Activated T-helper 1 cell treated with anti-CD3 and anti-CD28 coated beads, Interleukin-12 subunit alpha, Interleukin-12 subunit beta, Interleukin-2, Interleukin-4 antibody, amounts not matched to agents 30 ng/mL and 10 ng/mL and 1 ng/mL, durations not matched to agents 14 hours and 24 hours and 36 hours (primary cell): ENCODE data around the gene NFAT5. TPM values are rescaled to one million over a fixed set of nuclear protein-coding genes. Genes with fewer than 3 reads are reported as not detected.

ENCODE experiments used
- DNase-seq: peaks from one replicate; pipeline ENCODE4 v3.0.0; 2021; ENCODE audit warnings: low spot score
- H3K27ac Mint-ChIP-seq: one replicate; pipeline ENCODE4 v1.8.0; 2021; ENCODE audit warnings: mild to moderate bottlenecking, mixed read lengths
- H3K27me3 Mint-ChIP-seq: one replicate; pipeline ENCODE4 v1.8.0; 2022; ENCODE audit warnings: mild to moderate bottlenecking, moderate library complexity, mixed read lengths; ENCODE audit not compliant: insufficient read depth
- H3K36me3 Mint-ChIP-seq: one replicate; pipeline ENCODE4 v1.8.0; 2021; ENCODE audit warnings: low read depth, mixed read lengths
- H3K4me1 Mint-ChIP-seq: one replicate; pipeline ENCODE4 v1.8.0; 2021; ENCODE audit warnings: low read depth, mixed read lengths
- H3K4me3 Mint-ChIP-seq: one replicate; pipeline ENCODE4 v1.8.0; 2021; ENCODE audit warnings: mild to moderate bottlenecking, moderate library complexity, mixed read lengths
- H3K9me3 Mint-ChIP-seq: one replicate; pipeline ENCODE4 v1.8.0; 2021; ENCODE audit warnings: mixed read lengths
- intact Hi-C: fragments of 100-400 bp; cut with micrococcal nuclease; formaldehyde crosslinking; loops from one replicate; pipeline ENCODE4 v1.15.1; 2024
- total RNA-seq: library from RNA; stranded (reverse); gene quantifications from 2 replicates; pipeline ENCODE4 v1.2.3, GENCODE V29; 2022

NFAT5 gene
- total RNA-seq, 1 donor from 2014 or later: 54.2 TPM

- H3K27me3 Mint-ChIP-seq: no peaks in the 10 kb centered on the region
- H3K36me3 Mint-ChIP-seq: peaks cover 7% of the 10 kb centered on the region
- peaks cover 7% of the 10 kb centered on the region for H3K4me1 Mint-ChIP-seq
- H3K27ac Mint-ChIP-seq: no peak overlapping the region
- H3K4me3 Mint-ChIP-seq: no peak overlapping the region
- no peak for DNase-seq
- H3K9me3 Mint-ChIP-seq: no peaks in the 10 kb centered on the region
- intact Hi-C loops: loop anchor here (1.0 to 5.0 kb wide), 4 partner anchors 17 to 221 kb away; partner anchors contain the start of genes NOB1 and NQO1
Measured at GRCh38 chr16:69709456-69710084, 143.8 kb downstream of the NFAT5 start.

DNA sequence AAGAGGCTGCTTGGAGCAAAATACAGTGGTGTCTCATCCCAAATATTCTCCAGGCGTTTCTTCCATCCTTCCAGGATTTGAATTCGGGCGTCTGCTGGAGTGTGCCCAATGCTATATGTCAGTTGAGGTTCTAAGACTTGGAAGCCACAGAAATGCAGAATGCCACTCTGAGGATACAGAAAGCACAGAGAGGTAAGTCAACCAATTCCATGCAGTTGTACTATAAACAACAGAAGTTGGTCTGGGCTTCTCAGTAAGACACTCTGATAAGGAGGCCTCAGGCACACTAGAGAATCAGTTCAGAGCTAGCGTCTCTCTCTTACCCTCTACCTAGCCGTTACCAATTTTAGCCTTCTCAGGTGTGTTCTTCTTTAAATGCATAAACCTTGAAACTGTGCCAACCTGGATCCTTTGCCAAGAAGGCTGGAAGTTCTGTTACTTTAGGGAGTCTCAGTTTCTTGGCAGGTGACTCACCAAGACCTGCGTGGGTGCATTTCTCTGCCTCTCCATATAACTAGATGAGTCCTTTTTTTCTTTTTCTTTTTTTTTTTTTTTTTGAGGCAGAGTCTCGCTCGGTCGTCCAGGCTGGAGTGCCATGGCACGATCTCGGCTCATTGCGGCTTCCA lies 145.5 kb downstream of the NFAT5 start:
- Mint-ChIP-seq H3K27me3 (no peaks in the 10 kb centered on the region), H3K4me3 (no peak overlapping the region), H3K9me3 (no peaks in the 10 kb centered on the region), H3K27ac (no peak overlapping the region), H3K4me1 (peaks cover 7% of the 10 kb centered on the region), H3K36me3 (peaks cover 7% of the 10 kb centered on the region)
- intact Hi-C loops: no loop called here
- DNase-seq: no peak

- intact Hi-C loops: no loop called here
- Mint-ChIP-seq H3K9me3 (no peaks in the 10 kb centered on the region), H3K27me3 (no peaks in the 10 kb centered on the region), H3K27ac (no peak overlapping the region), H3K4me3 (no peak overlapping the region), H3K4me1 (peaks cover 7% of the 10 kb centered on the region), H3K36me3 (peaks cover 12% of the 10 kb centered on the region)
- DNase-seq: no peak
Measured at GRCh38 chr16:69712277-69712676, 146.5 kb downstream of the NFAT5 start.

DNA sequence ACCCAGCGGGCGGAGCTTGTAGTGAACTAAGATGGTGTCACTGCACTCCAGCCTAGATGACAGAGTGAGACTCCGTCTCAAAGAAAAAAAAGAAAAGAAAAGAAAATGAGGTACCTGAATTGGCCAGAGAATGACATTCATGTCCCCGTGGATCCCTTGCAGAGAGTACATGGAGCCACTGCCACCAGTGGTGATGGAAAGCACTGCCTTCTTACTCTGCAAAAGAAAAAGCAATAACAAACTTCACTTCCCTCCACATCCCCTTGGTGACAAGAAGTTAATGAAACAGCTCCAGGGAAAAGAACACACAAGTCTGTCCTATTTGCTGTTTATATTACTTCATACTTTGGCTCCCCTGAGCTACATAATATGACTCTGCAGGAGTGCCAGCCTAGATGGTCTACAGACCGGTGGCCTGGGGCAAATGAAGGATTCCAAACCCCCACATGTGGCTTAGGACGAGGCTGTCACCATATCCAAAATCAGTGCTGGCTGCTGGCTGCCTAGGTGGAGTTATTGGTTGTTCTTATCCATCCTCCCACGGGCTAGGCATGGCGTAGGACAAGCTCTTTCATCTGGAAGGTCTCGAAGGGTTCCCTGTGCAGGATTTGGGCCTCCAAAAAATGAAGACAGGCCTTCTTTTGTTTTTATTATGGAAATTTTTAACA lies 147.3 kb downstream of the NFAT5 start:
- intact Hi-C loops: no loop called here
- Mint-ChIP-seq H3K4me3 (no peak overlapping the region), H3K4me1 (peaks cover 7% of the 10 kb centered on the region), H3K36me3 (peaks cover 14% of the 10 kb centered on the region), H3K27ac (no peak overlapping the region), H3K27me3 (no peaks in the 10 kb centered on the region), H3K9me3 (no peaks in the 10 kb centered on the region)
- no peak for DNase-seq

DNA sequence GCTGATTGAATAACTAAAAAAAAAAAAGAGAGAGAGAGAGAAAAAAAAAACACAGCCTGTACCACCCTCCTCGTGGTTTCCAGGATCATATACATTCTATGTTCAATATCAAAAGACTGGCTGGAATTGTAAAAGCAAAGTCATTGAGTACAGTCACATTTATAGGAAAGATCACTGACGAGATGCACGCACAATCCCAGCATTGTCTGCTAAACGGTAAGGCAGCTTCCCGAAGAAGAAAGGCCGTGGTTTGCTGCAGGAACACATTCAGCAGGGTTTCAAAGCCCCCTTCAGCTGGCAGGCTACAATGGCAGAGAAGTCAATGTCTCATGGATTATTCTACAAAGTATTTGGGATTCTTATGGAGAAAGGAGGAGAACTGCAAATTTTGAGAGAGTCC lies 151.3 kb downstream of the NFAT5 start:
- no peaks in the 10 kb centered on the region for H3K9me3 Mint-ChIP-seq
- no peak overlapping the region for H3K4me3 Mint-ChIP-seq
- H3K36me3 Mint-ChIP-seq: peaks cover 17% of the 10 kb centered on the region
- H3K27me3 Mint-ChIP-seq: no peaks in the 10 kb centered on the region
- no peaks in the 10 kb centered on the region for H3K4me1 Mint-ChIP-seq
- no peak for DNase-seq
- no peak overlapping the region for H3K27ac Mint-ChIP-seq
- intact Hi-C loops: no loop called here

DNA sequence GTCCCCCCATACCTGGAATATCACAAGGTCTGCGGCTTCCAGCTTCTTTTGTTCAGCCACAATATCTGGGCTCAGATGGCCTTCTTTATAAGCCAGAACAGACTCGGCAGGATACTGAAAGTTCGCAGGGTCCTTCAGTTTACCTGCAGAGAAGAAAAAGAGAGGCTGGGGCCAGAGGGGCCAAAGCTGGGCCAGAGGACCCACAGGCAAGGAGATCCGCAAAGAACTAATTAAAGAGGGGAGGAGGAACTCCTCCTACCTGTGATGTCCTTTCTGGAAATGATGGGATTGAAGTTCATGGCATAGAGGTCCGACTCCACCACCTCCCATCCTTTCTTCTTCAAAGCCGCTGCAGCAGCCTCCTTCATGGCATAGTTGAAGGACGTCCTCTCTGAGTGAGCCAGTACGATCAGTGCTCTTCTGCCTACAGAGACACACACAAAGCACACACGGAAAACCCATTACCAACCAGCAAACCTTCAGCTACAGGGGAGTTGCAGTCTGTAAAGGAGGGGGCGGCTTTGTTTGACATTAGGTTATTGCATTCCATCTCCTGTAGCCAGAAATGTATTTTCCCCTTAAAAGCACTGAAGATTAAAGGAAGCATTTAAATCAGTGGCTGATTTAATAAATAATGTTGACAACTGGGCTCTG lies 152.5 kb downstream of the NFAT5 start:
- DNase-seq: no peak
- intact Hi-C loops: no loop called here
- Mint-ChIP-seq H3K27me3 (no peaks in the 10 kb centered on the region), H3K4me1 (peaks cover 3% of the 10 kb centered on the region), H3K36me3 (peaks cover 16% of the 10 kb centered on the region), H3K4me3 (no peak overlapping the region), H3K9me3 (no peaks in the 10 kb centered on the region), H3K27ac (no peak overlapping the region)

- peaks cover 20% of the 10 kb centered on the region for H3K4me1 Mint-ChIP-seq
- DNase-seq: no peak
- intact Hi-C loops: no loop called here
- H3K36me3 Mint-ChIP-seq: peaks cover 16% of the 10 kb centered on the region
- H3K4me3 Mint-ChIP-seq: no peak overlapping the region
- H3K9me3 Mint-ChIP-seq: no peaks in the 10 kb centered on the region
- no peaks in the 10 kb centered on the region for H3K27me3 Mint-ChIP-seq
- no peak overlapping the region for H3K27ac Mint-ChIP-seq
Measured at GRCh38 chr16:69720822-69721430, 155.2 kb downstream of the NFAT5 start.

GRCh38 chr16:69721441-69721957 lies 155.7 kb downstream of the NFAT5 start:
- DNase-seq: no peak
- H3K36me3 Mint-ChIP-seq: peaks cover 16% of the 10 kb centered on the region
- H3K4me1 Mint-ChIP-seq: peaks cover 26% of the 10 kb centered on the region
- no peak overlapping the region for H3K4me3 Mint-ChIP-seq
- no peaks in the 10 kb centered on the region for H3K9me3 Mint-ChIP-seq
- H3K27ac Mint-ChIP-seq: peak overlapping the region; percentile 40
- intact Hi-C loops: no loop called here
- H3K27me3 Mint-ChIP-seq: no peaks in the 10 kb centered on the region

- no peak for DNase-seq
- H3K27me3 Mint-ChIP-seq: no peaks in the 10 kb centered on the region
- intact Hi-C loops: no loop called here
- no peaks in the 10 kb centered on the region for H3K9me3 Mint-ChIP-seq
- peak overlapping the region; percentile 11 for H3K4me3 Mint-ChIP-seq
- peaks cover 3% of the 10 kb centered on the region for H3K36me3 Mint-ChIP-seq
- H3K27ac Mint-ChIP-seq: no peak overlapping the region
- H3K4me1 Mint-ChIP-seq: peaks cover 42% of the 10 kb centered on the region
Measured at GRCh38 chr16:69724414-69724873, 158.7 kb downstream of the NFAT5 start.

- Mint-ChIP-seq H3K9me3 (no peaks in the 10 kb centered on the region), H3K36me3 (peaks cover 5% of the 10 kb centered on the region), H3K27ac (no peak overlapping the region), H3K4me3 (peak overlapping the region; percentile 98), H3K27me3 (no peaks in the 10 kb centered on the region), H3K4me1 (peaks cover 42% of the 10 kb centered on the region)
- intact Hi-C loops: no loop called here
- DNase-seq: no peak
Measured at GRCh38 chr16:69724981-69725479, 159.3 kb downstream of the NFAT5 start.

DNA sequence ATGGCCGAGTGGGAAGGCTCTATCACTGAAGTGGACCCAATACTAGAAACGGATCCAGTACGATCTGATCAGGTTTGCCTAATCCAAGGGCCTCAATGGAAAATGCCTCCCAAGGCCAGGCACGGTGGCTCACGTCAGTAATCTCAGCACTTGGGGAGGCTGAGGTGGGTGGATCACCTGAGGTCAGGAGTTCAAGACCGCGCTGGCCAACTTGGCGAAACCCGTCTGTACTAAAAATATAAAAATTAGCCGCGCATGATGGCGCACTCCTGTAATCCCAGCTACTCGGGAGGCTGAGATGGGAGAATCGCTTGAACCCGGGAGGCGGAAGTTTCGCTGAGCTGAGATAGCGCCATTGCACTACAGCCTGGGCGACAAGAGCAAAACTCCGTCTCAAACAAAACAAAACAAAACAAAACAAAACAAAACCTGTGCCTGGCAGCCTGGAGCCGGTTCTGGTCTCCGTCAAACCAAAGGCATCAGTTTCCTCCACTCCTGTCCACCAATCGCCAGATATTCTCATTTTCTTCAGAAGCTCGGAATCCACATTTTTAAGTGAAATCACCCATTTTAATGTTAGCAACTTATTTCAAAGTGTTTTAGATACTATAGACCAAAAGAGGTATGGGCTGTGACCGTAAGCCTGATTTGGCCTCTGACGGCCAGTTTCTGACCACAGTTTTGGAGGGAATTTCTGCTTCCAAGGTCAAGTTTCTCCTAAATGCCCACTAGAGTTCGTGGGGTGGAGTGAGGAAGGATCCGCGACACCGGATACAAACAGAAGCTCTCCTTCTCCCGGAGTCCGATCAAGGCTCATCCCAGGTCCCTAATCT lies 159.9 kb downstream of the NFAT5 start:
- no peaks in the 10 kb centered on the region for H3K9me3 Mint-ChIP-seq
- H3K27me3 Mint-ChIP-seq: no peaks in the 10 kb centered on the region
- H3K27ac Mint-ChIP-seq: peak overlapping the region; percentile 98
- H3K4me3 Mint-ChIP-seq: peak overlapping the region; percentile 98
- H3K4me1 Mint-ChIP-seq: peaks cover 42% of the 10 kb centered on the region
- no peak for DNase-seq
- intact Hi-C loops: loop anchor here (1.0 to 2.0 kb wide), 5 partner anchors 16 to 386 kb away; partner anchors contain the start of genes COG8, NIP7, NOB1 and WWP2
- H3K36me3 Mint-ChIP-seq: peaks cover 5% of the 10 kb centered on the region
